ENCODE data around the gene RTL1. TPM values are rescaled to one million over a fixed set of nuclear protein-coding genes. Genes with fewer than 3 reads are reported as not detected.

RTL1 gene
- total and polyA plus RNA-seq, 10 of the 15 experiments (the other 5 are each of a cell fraction or from before 2014, with no cell fraction given) = not detected

- CTCF ChIA-PET = no interaction called here
- TF ChIP-seq MEF2B (IDR thresholded peaks at IDR 0.05; ENCODE audit: partially characterized antibody, poor library complexity, severe bottlenecking) (no peak), SUZ12 (IDR thresholded peaks at IDR 0.05; ENCODE audit: unreplicated experiment) (no peak), NBN (IDR thresholded peaks at IDR 0.05) (no peak)
- H3K9me3 ChIP-seq (replicated peaks; ENCODE audit: control insufficient read depth, insufficient read depth, low read length) = no peaks in the 10 kb centered on the region; the same call in 2 of the 3 replicates
- ATAC-seq (no peak), FAIRE-seq (no peak), DNase-seq (ENCODE audit: low read depth, low spot score) (no peak)
- no peaks in the 10 kb centered on the region for H3K4me1 ChIP-seq (ENCODE audit: control insufficient read depth, insufficient read depth, low read length)
- no peaks in the 10 kb centered on the region for H4K20me1 ChIP-seq (ENCODE audit: control insufficient read depth, insufficient read depth)
- POLR2A ChIA-PET = no interaction called here
- H3K4me3 ChIP-seq = no peak overlapping the region
- H2AFZ ChIP-seq (ENCODE audit: control insufficient read depth, low read depth, low read length) = no peak overlapping the region
- H3K9ac ChIP-seq (ENCODE audit: control insufficient read depth, insufficient read depth, low read length) = no peak overlapping the region
- H3K27ac ChIP-seq (ENCODE audit: control insufficient read depth, insufficient read depth) = no peak overlapping the region
- 47% methylated on average over 13 of the region's 13 CpGs for WGBS (ENCODE audit: insufficient coverage, insufficient replicate concordance, low lambda C conversion rate, missing lambda C conversion rate)
- BruUV-seq (replicated peaks) = no TSS peak
- no peaks in the 10 kb centered on the region for H3K79me2 ChIP-seq (ENCODE audit: control insufficient read depth, insufficient read depth, low read length)
- SMC1A ChIA-PET (ENCODE audit: uncharacterized antibody, unreplicated experiment) = no interaction called here
- no peaks in the 10 kb centered on the region for H3K36me3 ChIP-seq (ENCODE audit: control insufficient read depth in 2 of 2, insufficient read depth in 2 of 2, low read length in 1 of 2)
- RAD21 ChIA-PET (ENCODE audit: unreplicated experiment) = no interaction called here
- in situ Hi-C loops (cut with MboI) = no loop called here
- H3K4me2 ChIP-seq (ENCODE audit: control insufficient read depth, insufficient read depth) = no peak overlapping the region
- H3K27me3 ChIP-seq (replicated peaks in 1 of 2; ENCODE audit: control insufficient read depth in 2 of 2, insufficient read depth in 2 of 2, low read length in 1 of 2) = no peaks in the 10 kb centered on the region
- intact Hi-C loops (cut with micrococcal nuclease; ENCODE audit: unreplicated experiment) = no loop called here
Measured at GRCh38 chr14:100884456-100884855, 19.1 kb downstream of the RTL1 start.

DNA sequence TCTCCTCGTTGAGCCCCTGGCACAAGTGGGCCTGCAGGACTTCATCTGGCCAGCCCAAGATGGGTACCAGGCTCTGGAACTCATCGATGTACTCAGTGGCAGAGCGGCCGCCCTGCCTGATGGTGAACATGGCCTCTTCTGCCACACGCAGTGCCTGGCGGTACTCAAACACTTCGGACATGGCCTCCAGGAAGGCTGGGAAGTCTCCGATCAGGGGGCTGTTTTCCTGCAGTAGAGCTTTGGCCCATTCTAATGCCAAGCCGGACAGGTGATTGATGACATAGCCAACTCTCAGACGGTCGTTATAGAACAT, 19.8 kb downstream of the RTL1 start:
- no peaks in the 10 kb centered on the region for H3K36me3 ChIP-seq (ENCODE audit: control insufficient read depth in 2 of 2, insufficient read depth in 2 of 2, low read length in 1 of 2)
- no TSS peak for BruUV-seq (replicated peaks)
- ChIA-PET SMC1A (ENCODE audit: uncharacterized antibody, unreplicated experiment) (no interaction called here), POLR2A (no interaction called here), RAD21 (ENCODE audit: unreplicated experiment) (no interaction called here), CTCF (no interaction called here)
- intact Hi-C loops (cut with micrococcal nuclease; ENCODE audit: unreplicated experiment) (no loop called here), in situ Hi-C loops (cut with MboI) (no loop called here)
- H2AFZ ChIP-seq (ENCODE audit: control insufficient read depth, low read depth, low read length) = no peak overlapping the region
- FAIRE-seq (no peak), ATAC-seq (no peak), DNase-seq (ENCODE audit: low read depth, low spot score) (no peak)
- no peak overlapping the region for H3K9ac ChIP-seq (ENCODE audit: control insufficient read depth, insufficient read depth, low read length)
- H4K20me1 ChIP-seq (ENCODE audit: control insufficient read depth, insufficient read depth) = no peaks in the 10 kb centered on the region
- no peaks in the 10 kb centered on the region for H3K79me2 ChIP-seq (ENCODE audit: control insufficient read depth, insufficient read depth, low read length)
- no peaks in the 10 kb centered on the region; the same call in 2 of the 3 replicates for H3K9me3 ChIP-seq (replicated peaks; ENCODE audit: control insufficient read depth, insufficient read depth, low read length)
- no peak overlapping the region for H3K4me3 ChIP-seq
- 82% methylated on average over 11 of the region's 11 CpGs for WGBS (ENCODE audit: insufficient coverage, insufficient replicate concordance, low lambda C conversion rate, missing lambda C conversion rate)
- H3K27ac ChIP-seq (ENCODE audit: control insufficient read depth, insufficient read depth) = no peak overlapping the region
- H3K4me1 ChIP-seq (ENCODE audit: control insufficient read depth, insufficient read depth, low read length) = no peaks in the 10 kb centered on the region
- H3K27me3 ChIP-seq (replicated peaks in 1 of 2; ENCODE audit: control insufficient read depth in 2 of 2, insufficient read depth in 2 of 2, low read length in 1 of 2) = no peaks in the 10 kb centered on the region
- no peak overlapping the region for H3K4me2 ChIP-seq (ENCODE audit: control insufficient read depth, insufficient read depth)
- no peak for TF ChIP-seq HDAC2 (IDR thresholded peaks at IDR 0.05)
- TF ChIP-seq ATF3 (IDR thresholded peaks at IDR 0.05; ENCODE audit: borderline replicate concordance, extremely low read depth, low read depth, low read length) = no peak
- TF ChIP-seq, protein P1, sequence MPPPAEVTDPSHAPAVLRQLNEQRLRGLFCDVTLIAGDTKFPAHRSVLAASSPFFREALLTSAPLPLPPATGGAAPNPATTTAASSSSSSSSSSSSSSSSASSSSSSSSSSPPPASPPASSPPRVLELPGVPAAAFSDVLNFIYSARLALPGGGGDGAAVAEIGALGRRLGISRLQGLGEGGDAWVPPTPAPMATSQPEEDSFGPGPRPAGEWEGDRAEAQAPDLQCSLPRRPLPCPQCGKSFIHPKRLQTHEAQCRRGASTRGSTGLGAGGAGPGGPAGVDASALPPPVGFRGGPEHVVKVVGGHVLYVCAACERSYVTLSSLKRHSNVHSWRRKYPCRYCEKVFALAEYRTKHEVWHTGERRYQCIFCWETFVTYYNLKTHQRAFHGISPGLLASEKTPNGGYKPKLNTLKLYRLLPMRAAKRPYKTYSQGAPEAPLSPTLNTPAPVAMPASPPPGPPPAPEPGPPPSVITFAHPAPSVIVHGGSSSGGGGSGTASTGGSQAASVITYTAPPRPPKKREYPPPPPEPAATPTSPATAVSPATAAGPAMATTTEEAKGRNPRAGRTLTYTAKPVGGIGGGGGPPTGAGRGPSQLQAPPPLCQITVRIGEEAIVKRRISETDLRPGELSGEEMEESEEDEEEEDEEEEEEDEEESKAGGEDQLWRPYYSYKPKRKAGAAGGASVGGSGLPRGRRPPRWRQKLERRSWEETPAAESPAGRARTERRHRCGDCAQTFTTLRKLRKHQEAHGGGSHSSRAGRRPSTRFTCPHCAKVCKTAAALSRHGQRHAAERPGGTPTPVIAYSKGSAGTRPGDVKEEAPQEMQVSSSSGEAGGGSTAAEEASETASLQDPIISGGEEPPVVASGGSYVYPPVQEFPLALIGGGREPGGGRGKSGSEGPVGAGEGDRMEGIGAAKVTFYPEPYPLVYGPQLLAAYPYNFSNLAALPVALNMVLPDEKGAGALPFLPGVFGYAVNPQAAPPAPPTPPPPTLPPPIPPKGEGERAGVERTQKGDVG (CRISPR knock-in tag; IDR thresholded peaks at IDR 0.05) = no peak
- no peak for TF ChIP-seq SREBF2 (IDR thresholded peaks at IDR 0.05; ENCODE audit: low read length)
- TF ChIP-seq ZBTB33 (IDR thresholded peaks at IDR 0.05) = no peak
- TF ChIP-seq HDGF (IDR thresholded peaks at IDR 0.05) = no peak

Measured in GM12878 (cell line).